Measurements from ENCODE around the gene LY6G6D.

The LY6G6D gene

DNA sequence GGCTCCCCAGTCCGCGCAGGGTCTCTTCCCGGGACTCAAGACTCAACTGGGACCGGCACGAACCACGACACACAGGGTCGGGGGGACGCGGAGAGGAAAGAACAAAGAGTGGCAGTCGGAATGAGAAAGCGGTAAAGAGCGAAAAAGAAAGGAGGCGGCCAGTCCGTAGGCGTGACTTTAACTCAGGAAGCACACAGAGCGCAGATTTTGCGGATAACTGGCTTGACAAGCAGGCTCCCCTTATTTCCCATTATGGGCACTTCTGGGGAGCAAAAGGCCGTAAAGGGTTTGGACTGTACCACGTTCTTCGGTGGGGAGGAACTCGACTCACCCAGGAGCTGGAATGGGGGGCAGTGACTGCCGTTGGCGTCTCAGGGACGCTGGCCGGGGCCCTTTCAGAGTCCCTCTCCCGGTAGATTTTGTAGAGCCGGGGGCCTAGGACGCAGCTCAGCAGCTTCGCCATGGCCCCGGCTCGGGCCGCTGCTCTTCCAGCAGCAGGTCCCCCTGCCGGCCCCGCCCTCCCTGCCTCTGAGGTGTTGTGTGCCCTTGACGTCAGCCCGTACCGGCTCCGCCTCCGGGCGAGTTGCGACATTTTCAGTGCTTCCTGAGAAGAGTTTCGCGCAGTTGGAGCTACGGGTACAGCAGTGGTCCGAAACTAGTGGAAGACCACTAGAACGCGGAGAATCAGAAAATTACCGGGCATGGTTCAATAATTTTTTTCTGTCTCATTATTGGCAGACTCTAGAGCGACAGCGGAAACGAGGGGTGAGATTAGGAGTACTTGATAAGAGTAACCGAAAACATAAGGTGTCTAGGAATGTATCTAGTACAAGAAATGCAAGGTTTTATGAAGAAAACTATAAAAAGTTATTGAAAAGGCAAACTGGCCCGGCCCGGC, 12.1 kb upstream of the LY6G6D start, which contains the start of gene ABHD16A:
TSS of gene ABHD16A (minus strand) at position 506 of the 898 bp plus-strand sequence. CDS start at position 463, 43 bp downstream.
- TF ChIP-seq ZNF70 (CRISPR knock-in tag; IDR thresholded peaks at IDR 0.05), result no peak
- TF ChIP-seq CSRNP3 (CRISPR knock-in tag; IDR thresholded peaks at IDR 0.05), result 0 out of 2 replicates have a peak, but pooled peaks have one; percentile 2
- ATAC-seq, result peak; percentile 95

GRCh38 chr6:31705931-31706330, 9.2 kb upstream of the LY6G6D start:
- no peak for ATAC-seq
- TF ChIP-seq GLIS3 (CRISPR knock-in tag; IDR thresholded peaks at IDR 0.05), result no peak
- no peak for TF ChIP-seq RARB (CRISPR knock-in tag; IDR thresholded peaks at IDR 0.05)
- TF ChIP-seq ZNF565 (CRISPR knock-in tag; conservative IDR thresholded peaks at IDR 0.05; ENCODE audit: low read depth), result no peak

DNA sequence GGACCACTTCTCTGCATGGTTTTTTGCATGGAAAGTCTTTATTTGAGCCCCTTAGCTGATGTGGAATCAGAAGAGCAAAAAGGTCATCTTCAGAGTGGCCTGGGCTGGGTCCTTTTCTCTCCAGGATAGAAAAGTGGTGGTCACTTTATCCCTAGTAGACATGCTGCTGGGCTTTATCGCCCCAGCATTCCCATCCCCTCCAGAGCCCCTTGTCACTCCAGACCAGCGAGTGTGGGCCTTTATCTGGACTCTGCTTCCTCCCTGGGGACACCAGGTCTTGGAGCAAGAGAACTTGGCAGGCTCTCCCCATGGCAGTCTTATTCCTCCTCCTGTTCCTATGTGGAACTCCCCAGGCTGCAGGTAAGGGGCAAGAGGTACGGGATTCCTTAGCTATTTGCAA, 8.5 kb upstream of the LY6G6D start, which contains the start of gene LY6G6F:
TSS of gene LY6G6F (plus strand) at position 268 of the 400 bp plus-strand sequence. CDS start at position 309, 41 bp downstream.
- ATAC-seq, result no peak
- TF ChIP-seq, protein P1, sequence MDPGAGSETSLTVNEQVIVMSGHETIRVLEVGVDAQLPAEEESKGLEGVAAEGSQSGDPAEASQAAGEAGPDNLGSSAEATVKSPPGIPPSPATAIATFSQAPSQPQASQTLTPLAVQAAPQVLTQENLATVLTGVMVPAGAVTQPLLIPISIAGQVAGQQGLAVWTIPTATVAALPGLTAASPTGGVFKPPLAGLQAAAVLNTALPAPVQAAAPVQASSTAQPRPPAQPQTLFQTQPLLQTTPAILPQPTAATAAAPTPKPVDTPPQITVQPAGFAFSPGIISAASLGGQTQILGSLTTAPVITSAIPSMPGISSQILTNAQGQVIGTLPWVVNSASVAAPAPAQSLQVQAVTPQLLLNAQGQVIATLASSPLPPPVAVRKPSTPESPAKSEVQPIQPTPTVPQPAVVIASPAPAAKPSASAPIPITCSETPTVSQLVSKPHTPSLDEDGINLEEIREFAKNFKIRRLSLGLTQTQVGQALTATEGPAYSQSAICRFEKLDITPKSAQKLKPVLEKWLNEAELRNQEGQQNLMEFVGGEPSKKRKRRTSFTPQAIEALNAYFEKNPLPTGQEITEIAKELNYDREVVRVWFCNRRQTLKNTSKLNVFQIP (CRISPR knock-in tag; IDR thresholded peaks at IDR 0.05; ENCODE audit: borderline replicate concordance, low read depth), result no peak
- TF ChIP-seq ZC3H10 (CRISPR knock-in tag; IDR thresholded peaks at IDR 0.05) (no peak), TOX (CRISPR knock-in tag; IDR thresholded peaks at IDR 0.05; ENCODE audit: borderline replicate concordance) (no peak), ZNF70 (CRISPR knock-in tag; IDR thresholded peaks at IDR 0.05) (no peak), OSR1 (CRISPR knock-in tag; IDR thresholded peaks at IDR 0.05) (no peak), PPARA (CRISPR knock-in tag; IDR thresholded peaks at IDR 0.05; ENCODE audit: borderline replicate concordance) (no peak), SNAI2 (CRISPR knock-in tag; IDR thresholded peaks at IDR 0.05) (no peak), CSRNP3 (CRISPR knock-in tag; IDR thresholded peaks at IDR 0.05) (no peak), ZFP30 (CRISPR knock-in tag; IDR thresholded peaks at IDR 0.05) (no peak), CSDC2 (CRISPR knock-in tag; IDR thresholded peaks at IDR 0.05) (no peak), BACH2 (CRISPR knock-in tag; IDR thresholded peaks at IDR 0.05; ENCODE audit: borderline replicate concordance) (no peak)
- TF ChIP-seq, protein P2, sequence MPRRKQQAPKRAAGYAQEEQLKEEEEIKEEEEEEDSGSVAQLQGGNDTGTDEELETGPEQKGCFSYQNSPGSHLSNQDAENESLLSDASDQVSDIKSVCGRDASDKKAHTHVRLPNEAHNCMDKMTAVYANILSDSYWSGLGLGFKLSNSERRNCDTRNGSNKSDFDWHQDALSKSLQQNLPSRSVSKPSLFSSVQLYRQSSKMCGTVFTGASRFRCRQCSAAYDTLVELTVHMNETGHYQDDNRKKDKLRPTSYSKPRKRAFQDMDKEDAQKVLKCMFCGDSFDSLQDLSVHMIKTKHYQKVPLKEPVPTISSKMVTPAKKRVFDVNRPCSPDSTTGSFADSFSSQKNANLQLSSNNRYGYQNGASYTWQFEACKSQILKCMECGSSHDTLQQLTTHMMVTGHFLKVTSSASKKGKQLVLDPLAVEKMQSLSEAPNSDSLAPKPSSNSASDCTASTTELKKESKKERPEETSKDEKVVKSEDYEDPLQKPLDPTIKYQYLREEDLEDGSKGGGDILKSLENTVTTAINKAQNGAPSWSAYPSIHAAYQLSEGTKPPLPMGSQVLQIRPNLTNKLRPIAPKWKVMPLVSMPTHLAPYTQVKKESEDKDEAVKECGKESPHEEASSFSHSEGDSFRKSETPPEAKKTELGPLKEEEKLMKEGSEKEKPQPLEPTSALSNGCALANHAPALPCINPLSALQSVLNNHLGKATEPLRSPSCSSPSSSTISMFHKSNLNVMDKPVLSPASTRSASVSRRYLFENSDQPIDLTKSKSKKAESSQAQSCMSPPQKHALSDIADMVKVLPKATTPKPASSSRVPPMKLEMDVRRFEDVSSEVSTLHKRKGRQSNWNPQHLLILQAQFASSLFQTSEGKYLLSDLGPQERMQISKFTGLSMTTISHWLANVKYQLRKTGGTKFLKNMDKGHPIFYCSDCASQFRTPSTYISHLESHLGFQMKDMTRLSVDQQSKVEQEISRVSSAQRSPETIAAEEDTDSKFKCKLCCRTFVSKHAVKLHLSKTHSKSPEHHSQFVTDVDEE (CRISPR knock-in tag; IDR thresholded peaks at IDR 0.05), result no peak

DNA sequence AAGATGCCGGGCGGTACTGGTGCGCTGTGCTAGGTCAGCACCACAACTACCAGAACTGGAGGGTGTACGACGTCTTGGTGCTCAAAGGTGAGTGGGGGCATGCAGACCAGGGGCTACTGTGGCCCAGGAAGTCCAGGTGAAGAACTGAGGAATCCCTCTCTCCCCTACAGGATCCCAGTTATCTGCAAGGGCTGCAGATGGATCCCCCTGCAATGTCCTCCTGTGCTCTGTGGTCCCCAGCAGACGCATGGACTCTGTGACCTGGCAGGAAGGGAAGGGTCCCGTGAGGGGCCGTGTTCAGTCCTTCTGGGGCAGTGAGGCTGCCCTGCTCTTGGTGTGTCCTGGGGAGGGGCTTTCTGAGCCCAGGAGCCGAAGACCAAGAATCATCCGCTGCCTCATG, 7.4 kb upstream of the LY6G6D start:
- TF ChIP-seq CSRNP3 (CRISPR knock-in tag; IDR thresholded peaks at IDR 0.05), result no peak
- no peak for TF ChIP-seq TCF4 (CRISPR knock-in tag; IDR thresholded peaks at IDR 0.05; ENCODE audit: borderline replicate concordance)
- TF ChIP-seq SNAI2 (CRISPR knock-in tag; IDR thresholded peaks at IDR 0.05), result no peak
- no peak for TF ChIP-seq ZFP30 (CRISPR knock-in tag; IDR thresholded peaks at IDR 0.05)
- no peak for TF ChIP-seq ZNF70 (CRISPR knock-in tag; IDR thresholded peaks at IDR 0.05)
- no peak for TF ChIP-seq GLIS3 (CRISPR knock-in tag; IDR thresholded peaks at IDR 0.05)
- TF ChIP-seq RARB (CRISPR knock-in tag; IDR thresholded peaks at IDR 0.05), result no peak
- no peak for TF ChIP-seq ZFP3 (CRISPR knock-in tag; IDR thresholded peaks at IDR 0.05)
- no peak for TF ChIP-seq ESRRG (CRISPR knock-in tag; IDR thresholded peaks at IDR 0.05)
- no peak for ATAC-seq
